ENCODE measurements around the gene NOL3. TPM values are rescaled to one million over a fixed set of nuclear protein-coding genes. Genes with fewer than 3 reads are reported as not detected.

The NOL3 gene
- total and polyA plus RNA-seq, 4 donors = 3.0 to 18.0 (median 10.7) TPM

DNA sequence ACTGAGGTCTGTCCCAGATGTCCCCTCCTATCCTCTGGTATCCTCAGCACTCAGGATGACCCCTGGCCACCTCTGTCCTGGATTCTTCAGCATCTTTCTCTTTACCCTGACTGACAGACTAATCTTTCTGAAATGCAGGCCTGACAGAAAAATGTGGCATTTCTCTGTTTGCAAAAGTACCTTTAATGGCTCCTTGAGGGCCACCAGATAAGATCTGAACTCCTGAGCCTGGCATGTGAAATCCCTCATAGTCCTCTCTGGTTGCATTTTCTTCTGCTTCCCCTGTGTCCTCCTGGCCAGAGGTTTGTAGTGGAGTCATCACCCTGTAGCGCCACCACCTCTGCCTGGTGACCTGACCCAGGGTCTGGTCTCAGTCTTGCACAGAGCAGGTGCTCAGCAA is 26.5 kb downstream of the NOL3 start (continued):
- TF ChIP-seq, protein P1, sequence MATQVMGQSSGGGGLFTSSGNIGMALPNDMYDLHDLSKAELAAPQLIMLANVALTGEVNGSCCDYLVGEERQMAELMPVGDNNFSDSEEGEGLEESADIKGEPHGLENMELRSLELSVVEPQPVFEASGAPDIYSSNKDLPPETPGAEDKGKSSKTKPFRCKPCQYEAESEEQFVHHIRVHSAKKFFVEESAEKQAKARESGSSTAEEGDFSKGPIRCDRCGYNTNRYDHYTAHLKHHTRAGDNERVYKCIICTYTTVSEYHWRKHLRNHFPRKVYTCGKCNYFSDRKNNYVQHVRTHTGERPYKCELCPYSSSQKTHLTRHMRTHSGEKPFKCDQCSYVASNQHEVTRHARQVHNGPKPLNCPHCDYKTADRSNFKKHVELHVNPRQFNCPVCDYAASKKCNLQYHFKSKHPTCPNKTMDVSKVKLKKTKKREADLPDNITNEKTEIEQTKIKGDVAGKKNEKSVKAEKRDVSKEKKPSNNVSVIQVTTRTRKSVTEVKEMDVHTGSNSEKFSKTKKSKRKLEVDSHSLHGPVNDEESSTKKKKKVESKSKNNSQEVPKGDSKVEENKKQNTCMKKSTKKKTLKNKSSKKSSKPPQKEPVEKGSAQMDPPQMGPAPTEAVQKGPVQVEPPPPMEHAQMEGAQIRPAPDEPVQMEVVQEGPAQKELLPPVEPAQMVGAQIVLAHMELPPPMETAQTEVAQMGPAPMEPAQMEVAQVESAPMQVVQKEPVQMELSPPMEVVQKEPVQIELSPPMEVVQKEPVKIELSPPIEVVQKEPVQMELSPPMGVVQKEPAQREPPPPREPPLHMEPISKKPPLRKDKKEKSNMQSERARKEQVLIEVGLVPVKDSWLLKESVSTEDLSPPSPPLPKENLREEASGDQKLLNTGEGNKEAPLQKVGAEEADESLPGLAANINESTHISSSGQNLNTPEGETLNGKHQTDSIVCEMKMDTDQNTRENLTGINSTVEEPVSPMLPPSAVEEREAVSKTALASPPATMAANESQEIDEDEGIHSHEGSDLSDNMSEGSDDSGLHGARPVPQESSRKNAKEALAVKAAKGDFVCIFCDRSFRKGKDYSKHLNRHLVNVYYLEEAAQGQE (IDR thresholded peaks at IDR 0.05) = no peak
- no peak for TF ChIP-seq FOXA1 (IDR thresholded peaks at IDR 0.05)

DNA sequence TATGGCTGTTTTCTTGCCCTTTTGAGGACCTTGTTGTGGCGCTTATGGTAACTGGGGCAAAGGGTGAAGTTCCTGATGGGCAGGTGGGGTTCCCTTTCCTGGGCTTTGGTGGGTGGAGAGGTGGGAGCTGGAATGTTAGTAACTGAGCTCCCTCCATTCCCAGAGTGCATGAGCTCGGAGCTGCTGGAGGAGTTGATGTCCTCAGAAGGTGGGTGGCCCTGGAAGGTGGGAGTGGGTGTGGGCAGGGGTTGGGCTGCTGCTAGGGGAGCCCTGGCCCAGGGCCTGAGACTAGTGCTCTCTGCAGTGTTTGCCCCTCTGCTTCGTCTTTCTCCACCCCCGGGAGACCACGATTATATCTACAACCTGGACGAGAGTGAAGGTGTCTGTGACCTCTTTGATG is 27.4 kb downstream of the NOL3 start:
- H3K27ac ChIP-seq (ENCODE audit: low read depth in 1 of 2, low read length in 2 of 2) = no peak overlapping the region
- no peaks in the 10 kb centered on the region for H3K9me3 ChIP-seq (ENCODE audit: control insufficient read depth in 4 of 4, low read length in 3 of 4)
- H3K36me3 ChIP-seq (ENCODE audit: control insufficient read depth in 4 of 4, insufficient read depth in 3 of 4, low read depth in 1 of 4, low read length in 3 of 4) = peaks cover 18 to 54% (median 29%) of the 10 kb centered on the region in 4 donors
- no peak overlapping the region for H3K9ac ChIP-seq (ENCODE audit: low read depth in 1 of 2, low read length in 2 of 2)
- TF ChIP-seq, protein P2, sequence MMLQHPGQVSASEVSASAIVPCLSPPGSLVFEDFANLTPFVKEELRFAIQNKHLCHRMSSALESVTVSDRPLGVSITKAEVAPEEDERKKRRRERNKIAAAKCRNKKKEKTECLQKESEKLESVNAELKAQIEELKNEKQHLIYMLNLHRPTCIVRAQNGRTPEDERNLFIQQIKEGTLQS (IDR thresholded peaks at IDR 0.05) = no peak
- TF ChIP-seq TAF1 (conservative IDR thresholded peaks at IDR 0.05) (no peak), RAD21 (IDR thresholded peaks at IDR 0.05) (no peak), JUND (IDR thresholded peaks at IDR 0.05) (no peak)
- peaks cover 6 to 32% (median 20%) of the 10 kb centered on the region in 4 donors for H3K4me1 ChIP-seq (ENCODE audit: control insufficient read depth in 4 of 4, insufficient read depth in 4 of 4, low read length in 3 of 4)
- 70% methylated on average over 6 of the region's 6 CpGs for WGBS
- H3K27me3 ChIP-seq (ENCODE audit: control insufficient read depth in 4 of 4, insufficient read depth in 4 of 4, low read length in 3 of 4) = no peaks in the 10 kb centered on the region
- DNase-seq (ENCODE audit: low spot score) = no peak
- no peak overlapping the region for H3K4me3 ChIP-seq (ENCODE audit: low read depth in 1 of 3, low read length in 3 of 3)

DNA sequence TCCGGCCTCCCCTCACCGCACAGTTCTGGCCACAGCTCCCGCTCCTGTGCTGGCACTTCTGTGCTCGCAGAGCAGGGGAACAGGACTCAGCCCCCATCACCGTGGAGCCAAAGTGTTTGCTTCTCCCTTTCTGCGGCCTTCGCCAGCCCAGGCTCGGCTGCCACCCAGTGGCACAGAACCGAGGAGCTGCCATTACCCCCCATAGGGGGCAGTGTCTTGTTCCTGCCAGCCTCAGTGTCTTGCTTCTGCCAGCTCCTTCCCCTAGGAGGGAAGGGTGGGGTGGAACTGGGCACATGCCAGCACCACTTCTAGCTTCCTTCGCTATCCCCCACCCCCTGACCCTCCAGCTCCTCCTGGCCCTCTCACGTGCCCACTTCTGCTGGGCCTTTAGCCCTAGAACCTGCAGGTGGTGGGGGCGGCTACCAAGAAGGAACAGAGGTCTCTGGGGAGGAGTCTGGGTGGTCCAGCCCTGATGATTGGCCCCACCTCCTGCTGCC is 27.9 kb downstream of the NOL3 start:
- 75% methylated on average over 12 of the region's 12 CpGs for WGBS
- TF ChIP-seq GABPA (IDR thresholded peaks at IDR 0.05 in 1 of 2, conservative IDR thresholded peaks at IDR 0.05 in 1 of 2) (no peak), RAD21 (IDR thresholded peaks at IDR 0.05) (peak in 1 of 2 donors; percentile 30)
- TF ChIP-seq, protein P3, sequence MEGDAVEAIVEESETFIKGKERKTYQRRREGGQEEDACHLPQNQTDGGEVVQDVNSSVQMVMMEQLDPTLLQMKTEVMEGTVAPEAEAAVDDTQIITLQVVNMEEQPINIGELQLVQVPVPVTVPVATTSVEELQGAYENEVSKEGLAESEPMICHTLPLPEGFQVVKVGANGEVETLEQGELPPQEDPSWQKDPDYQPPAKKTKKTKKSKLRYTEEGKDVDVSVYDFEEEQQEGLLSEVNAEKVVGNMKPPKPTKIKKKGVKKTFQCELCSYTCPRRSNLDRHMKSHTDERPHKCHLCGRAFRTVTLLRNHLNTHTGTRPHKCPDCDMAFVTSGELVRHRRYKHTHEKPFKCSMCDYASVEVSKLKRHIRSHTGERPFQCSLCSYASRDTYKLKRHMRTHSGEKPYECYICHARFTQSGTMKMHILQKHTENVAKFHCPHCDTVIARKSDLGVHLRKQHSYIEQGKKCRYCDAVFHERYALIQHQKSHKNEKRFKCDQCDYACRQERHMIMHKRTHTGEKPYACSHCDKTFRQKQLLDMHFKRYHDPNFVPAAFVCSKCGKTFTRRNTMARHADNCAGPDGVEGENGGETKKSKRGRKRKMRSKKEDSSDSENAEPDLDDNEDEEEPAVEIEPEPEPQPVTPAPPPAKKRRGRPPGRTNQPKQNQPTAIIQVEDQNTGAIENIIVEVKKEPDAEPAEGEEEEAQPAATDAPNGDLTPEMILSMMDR (IDR thresholded peaks at IDR 0.05; ENCODE audit: low read depth, low read length, missing input control) = peak; percentile 35
- peaks cover 23 to 60% (median 29%) of the 10 kb centered on the region in 4 donors for H3K36me3 ChIP-seq (ENCODE audit: control insufficient read depth in 4 of 4, insufficient read depth in 3 of 4, low read depth in 1 of 4, low read length in 3 of 4)
- peaks cover 1 to 26% (median 14%) of the 10 kb centered on the region in 4 donors for H3K4me1 ChIP-seq (ENCODE audit: control insufficient read depth in 4 of 4, insufficient read depth in 4 of 4, low read length in 3 of 4)
- no peak overlapping the region for H3K9ac ChIP-seq (ENCODE audit: low read depth in 1 of 2, low read length in 2 of 2)
- DNase-seq (ENCODE audit: low spot score) = no peak
- H3K27me3 ChIP-seq (ENCODE audit: control insufficient read depth in 4 of 4, insufficient read depth in 4 of 4, low read length in 3 of 4) = no peaks in the 10 kb centered on the region
- H3K9me3 ChIP-seq (ENCODE audit: control insufficient read depth in 4 of 4, low read length in 3 of 4) = no peaks in the 10 kb centered on the region
- H3K27ac ChIP-seq (ENCODE audit: low read depth in 1 of 2, low read length in 2 of 2) = no peak overlapping the region
- H3K4me3 ChIP-seq (ENCODE audit: low read depth in 1 of 3, low read length in 3 of 3) = no peak overlapping the region

Data from liver (tissue), 9 donors.